HG02571 (cell line): ENCODE results near the gene RAB28.
A peak's percentile ranks its signal among the peaks of the same experiment; 100 is the strongest.

Experiments used
- ATAC-seq: cut with Tn5 transposase; IDR thresholded peaks from one replicate; pipeline ENCODE4 v1.9.1; 2021; ENCODE audit warnings: mild to moderate bottlenecking, moderate library complexity; ENCODE audit not compliant: unreplicated experiment

The RAB28 gene

GRCh38 chr4:13484122-13484748, at the start of gene RAB28:
Gene RAB28 (minus strand): TSS chr4:13484340.
- ATAC-seq: peak; percentile 97

GRCh38 chr4:13531625-13531998, 47.5 kb upstream of the RAB28 start:
- ATAC-seq: no peak

GRCh38 chr4:13530823-13531624, 46.9 kb upstream of the RAB28 start:
- ATAC-seq: no peak

GRCh38 chr4:13529128-13529919, 45.2 kb upstream of the RAB28 start:
- no peak for ATAC-seq

- no peak for ATAC-seq
Measured at GRCh38 chr4:13528821-13529127, 44.6 kb upstream of the RAB28 start.

- peak; percentile 73 for ATAC-seq
Measured at GRCh38 chr4:13527981-13528820, 44.1 kb upstream of the RAB28 start.

GRCh38 chr4:13527192-13527980, 43.2 kb upstream of the RAB28 start:
- no peak for ATAC-seq

GRCh38 chr4:13526658-13527057, 42.5 kb upstream of the RAB28 start:
- ATAC-seq: no peak

- no peak for ATAC-seq
Measured at GRCh38 chr4:13525606-13526281, 41.6 kb upstream of the RAB28 start.

GRCh38 chr4:13524504-13525243, 40.5 kb upstream of the RAB28 start:
- no peak for ATAC-seq

GRCh38 chr4:13523591-13524503, 39.7 kb upstream of the RAB28 start:
- ATAC-seq: no peak

- ATAC-seq: no peak
Measured at GRCh38 chr4:13523105-13523477, 39.0 kb upstream of the RAB28 start.

- no peak for ATAC-seq
Measured at GRCh38 chr4:13522282-13523104, 38.4 kb upstream of the RAB28 start.

GRCh38 chr4:13521047-13521446, 36.9 kb upstream of the RAB28 start:
- ATAC-seq: no peak

- no peak for ATAC-seq
Measured at GRCh38 chr4:13516315-13516860, 32.2 kb upstream of the RAB28 start.

- no peak for ATAC-seq
Measured at GRCh38 chr4:13515268-13515667, 31.1 kb upstream of the RAB28 start.

GRCh38 chr4:13514722-13515121, 30.6 kb upstream of the RAB28 start:
- ATAC-seq: no peak
